ENCODE results near the gene ATP5PO.
A peak's percentile ranks its signal among the peaks of the same experiment; 100 is the strongest.

The ATP5PO gene

GRCh38 chr21:33915368-33916199 is at the start of gene ATP5PO:
TSS of gene ATP5PO (minus strand) at chr21:33915804. CDS start at chr21:33915763, 41 bp downstream.
- DNase-seq (ENCODE audit: low read depth): peak; percentile 99

- peak; percentile 16 for DNase-seq (ENCODE audit: low read depth)
These were observed 49.2 kb upstream of the ATP5PO start for GRCh38 chr21:33964706-33965325.

GRCh38 chr21:33963848-33964555 is 48.4 kb upstream of the ATP5PO start:
- no peak for DNase-seq (ENCODE audit: low read depth)

GRCh38 chr21:33962290-33962689 is 46.7 kb upstream of the ATP5PO start:
- no peak for DNase-seq (ENCODE audit: low read depth)

- no peak for DNase-seq (ENCODE audit: low read depth)
These were observed 45.5 kb upstream of the ATP5PO start for GRCh38 chr21:33961061-33961460.

GRCh38 chr21:33959680-33960079 is 44.1 kb upstream of the ATP5PO start:
- DNase-seq (ENCODE audit: low read depth): no peak

GRCh38 chr21:33954395-33954794 is 38.8 kb upstream of the ATP5PO start:
- DNase-seq (ENCODE audit: low read depth): no peak

- DNase-seq (ENCODE audit: low read depth): peak; percentile 76
These were observed 35.9 kb upstream of the ATP5PO start for GRCh38 chr21:33951276-33952178.

GRCh38 chr21:33950431-33951079 is 35.0 kb upstream of the ATP5PO start:
- no peak for DNase-seq (ENCODE audit: low read depth)

GRCh38 chr21:33949516-33950430 is 34.2 kb upstream of the ATP5PO start:
- DNase-seq (ENCODE audit: low read depth): no peak

GRCh38 chr21:33948951-33949444 is 33.4 kb upstream of the ATP5PO start:
- DNase-seq (ENCODE audit: low read depth): no peak

GRCh38 chr21:33948096-33948950 is 32.7 kb upstream of the ATP5PO start:
- peak; percentile 11 for DNase-seq (ENCODE audit: low read depth)

GRCh38 chr21:33947451-33948095 is 32.0 kb upstream of the ATP5PO start:
- DNase-seq (ENCODE audit: low read depth): peak; percentile 98

GRCh38 chr21:33945652-33946270 is 30.2 kb upstream of the ATP5PO start:
- no peak for DNase-seq (ENCODE audit: low read depth)

GRCh38 chr21:33944185-33944763 is 28.7 kb upstream of the ATP5PO start:
- no peak for DNase-seq (ENCODE audit: low read depth)

- DNase-seq (ENCODE audit: low read depth): no peak
These were observed 27.7 kb upstream of the ATP5PO start for GRCh38 chr21:33943293-33943692.

GRCh38 chr21:33942426-33942825 is 26.8 kb upstream of the ATP5PO start:
- DNase-seq (ENCODE audit: low read depth): no peak

- DNase-seq (ENCODE audit: low read depth): peak; percentile 39
These were observed 25.3 kb upstream of the ATP5PO start for GRCh38 chr21:33940881-33941245.
